HepG2 (cell line): ENCODE results near the gene THOC5. TPM values are rescaled to one million over a fixed set of nuclear protein-coding genes. Genes with fewer than 3 reads are reported as not detected.

ENCODE experiments used
- ATAC-seq: fragments of 200-7000 bp; cut with Tn5 transposase; 3 replicates; pipeline ENCODE4 v1.9.1; 2020; ENCODE audit warnings: mild to moderate bottlenecking, moderate library complexity
- BruUV-seq: library from RNA; stranded (reverse); fragments of 400-500 nt; replicated peaks from 2 replicates; lab custom pipeline; 2021; lab: Mats Ljungman, UMichigan
- CTCF ChIA-PET: fragments of 300-600 bp; formaldehyde crosslinking; extraction: SDS; loops from one replicate; lab custom pipeline; 2021; ENCODE audit warnings: low total read pairs, inconsistent platforms, low intra/inter-chr PET ratio; lab: Yijun Ruan, JAX
- POLR2A ChIA-PET: fragments of 350-600 bp; sonication (Branson Sonifier 250); formaldehyde crosslinking; loops from one replicate; lab custom pipeline; 2020; ENCODE audit warnings: antibody characterized with exemption, inconsistent platforms; lab: Yijun Ruan, JAX
- DNase-seq: peaks from one replicate; pipeline ENCODE4 v3.0.0-alpha.2; 2015; ENCODE audit warnings: low spot score
- FAIRE-seq: peaks from 3 replicates; lab custom pipeline; 2011; peaks lifted over from hg19 to GRCh38; lab: Jason Lieb, UNC
- H2AFZ ChIP-seq: one replicate; pipeline ENCODE4 v1.6.1; 2011; ENCODE audit warnings: low read length, inconsistent platforms
- H3K27ac ChIP-seq: fragments of 300-600 bp; 3 replicates; pipeline ENCODE4 v1.8.0; 2011; ENCODE audit warnings: mixed run types, mild to moderate bottlenecking, mixed read lengths, low read length, inconsistent platforms; ENCODE audit not compliant: insufficient read depth; ENCODE audit errors: extremely low read length
- H3K27me3 ChIP-seq, 2 experiments: fragments of 200-600 bp in 1 of 2; 2 replicates in 1 of 2; 3 replicates in 1 of 2; pipeline versions ENCODE4 v1.6.0 to v1.8.0; 2011; ENCODE audit warnings: low read length in 2 of 2, mild to moderate bottlenecking in 2 of 2, moderate library complexity in 2 of 2, inconsistent platforms in 1 of 2; ENCODE audit not compliant: insufficient read depth in 2 of 2, control insufficient read depth in 1 of 2
- H3K36me3 ChIP-seq, 2 experiments: fragments of 200-600 bp in 1 of 2; replicated peaks in 1 of 2; 2 replicates in 1 of 2; 3 replicates in 1 of 2; pipeline versions ENCODE4 v1.5.1 to v1.8.0; 2011; ENCODE audit warnings: low read length in 2 of 2, inconsistent platforms in 1 of 2; ENCODE audit not compliant: insufficient read depth in 2 of 2, control insufficient read depth in 1 of 2
- H3K4me1 ChIP-seq: 2 replicates; pipeline ENCODE4 v1.5.1; 2012; ENCODE audit warnings: low read length, inconsistent platforms; ENCODE audit not compliant: insufficient read depth
- H3K4me2 ChIP-seq: 2 replicates; pipeline ENCODE4 v1.6.0; 2011; ENCODE audit warnings: low read depth, low read length, inconsistent platforms
- H3K4me3 ChIP-seq, 3 experiments: fragments of 200-600 bp in 1 of 3; sonication (generic), shearing (Covaris generic) in 1 of 3; replicated peaks in 1 of 3; 2 replicates each; pipeline ENCODE4 v1.5.1; 2011 to 2016; ENCODE audit warnings: low read length in 3 of 3, inconsistent platforms in 2 of 3, low read depth in 2 of 3, mild to moderate bottlenecking in 2 of 3, control low read depth in 1 of 3, mixed read lengths in 1 of 3; ENCODE audit not compliant: insufficient read depth in 1 of 3
- H3K79me2 ChIP-seq: one replicate; pipeline ENCODE4 v1.6.1; 2011; ENCODE audit warnings: low read length, inconsistent platforms; ENCODE audit not compliant: insufficient read depth
- H3K9ac ChIP-seq: 2 replicates; pipeline ENCODE4 v1.6.0; 2011; ENCODE audit warnings: mild to moderate bottlenecking, low read depth, low read length, inconsistent platforms; ENCODE audit not compliant: insufficient read depth
- H3K9me3 ChIP-seq: 2 replicates; pipeline ENCODE4 v1.5.1; 2012; ENCODE audit warnings: mild to moderate bottlenecking, low read length
- H4K20me1 ChIP-seq: 2 replicates; pipeline ENCODE4 v1.6.0; 2011; ENCODE audit warnings: inconsistent platforms, mild to moderate bottlenecking, low read length, moderate library complexity; ENCODE audit not compliant: insufficient read depth
- AGO1 ChIP-seq: fragments of 200-400 bp; formaldehyde crosslinking; IDR thresholded peaks from 2 replicates; pipeline ENCODE4 v1.6.1; 2017; ENCODE audit warnings: mild to moderate bottlenecking, low read depth, low read length, moderate library complexity; ENCODE audit not compliant: poor library complexity, severe bottlenecking
- BATF2 ChIP-seq: sonication (generic); formaldehyde crosslinking; IDR thresholded peaks from 2 replicates; pipeline ENCODE4 v1.8.0; 2022; ENCODE audit warnings: mild to moderate bottlenecking, missing genetic modification reagents, moderate library complexity
- GATA4 ChIP-seq: sonication (generic); IDR thresholded peaks from 2 replicates; pipeline ENCODE4 v1.6.1; 2016; ENCODE audit warnings: antibody characterized with exemption, low read depth, borderline replicate concordance
- KMT2B ChIP-seq: IDR thresholded peaks from 2 replicates; pipeline ENCODE4 v1.6.1; 2016; ENCODE audit warnings: missing genetic modification reagents, missing compliant biosample characterization
- MTA3 ChIP-seq: sonication (generic); formaldehyde crosslinking; IDR thresholded peaks from 2 replicates; pipeline ENCODE4 v1.4.0; 2020; ENCODE audit warnings: missing genetic modification reagents
- MXD1 ChIP-seq: sonication (generic); formaldehyde crosslinking; IDR thresholded peaks from 2 replicates; pipeline ENCODE4 v1.4.0; 2020; ENCODE audit warnings: mild to moderate bottlenecking, missing genetic modification reagents
- PBX3 ChIP-seq: sonication (generic); formaldehyde crosslinking; IDR thresholded peaks from 2 replicates; pipeline ENCODE4 v1.8.1; 2023; ENCODE audit warnings: missing genetic modification reagents, inconsistent platforms, borderline replicate concordance
- ZFP36L2 ChIP-seq: sonication (generic); formaldehyde crosslinking; IDR thresholded peaks from 2 replicates; pipeline ENCODE4 v1.4.0; 2020; ENCODE audit warnings: missing genetic modification reagents
- ZFP41 ChIP-seq: sonication (generic); formaldehyde crosslinking; IDR thresholded peaks from 2 replicates; pipeline ENCODE4 v1.4.0; 2020; ENCODE audit warnings: mild to moderate bottlenecking, missing genetic modification reagents, borderline replicate concordance
- ZMYM2 ChIP-seq: sonication (generic); formaldehyde crosslinking; IDR thresholded peaks from 2 replicates; pipeline ENCODE4 v1.8.0; 2022; ENCODE audit warnings: mild to moderate bottlenecking, missing genetic modification reagents
- ZNF574 ChIP-seq: sonication (generic); formaldehyde crosslinking; IDR thresholded peaks from 2 replicates; pipeline ENCODE4 v1.4.0; 2020; ENCODE audit warnings: missing genetic modification reagents
- ZNF777 ChIP-seq: sonication (generic); formaldehyde crosslinking; IDR thresholded peaks from 2 replicates; pipeline ENCODE4 v1.4.0; 2020; ENCODE audit warnings: missing genetic modification reagents
- ZNF816 ChIP-seq: sonication (generic); formaldehyde crosslinking; IDR thresholded peaks from 2 replicates; pipeline ENCODE4 v1.8.0; 2022; ENCODE audit warnings: missing genetic modification reagents, mild to moderate bottlenecking, borderline replicate concordance
- in situ Hi-C: cut with HindIII; loops from 2 replicates; pipeline ENCODE4 v1.10.0; 2017; ENCODE audit warnings: low pct_unique_long_range_greater_than_20kb; ENCODE audit not compliant: extremely low pct_ligation_motif_present
- intact Hi-C: fragments of 100-400 bp; cut with micrococcal nuclease; formaldehyde crosslinking; loops from one replicate; pipeline ENCODE4 v1.10.0; 2022; ENCODE audit not compliant: unreplicated experiment
- polyA plus RNA-seq, 8 experiments: library from polyadenylated mRNA; depleted of rRNA in 3 of 8; stranded (reverse) in 7 of 8; unstranded in 1 of 8; fragments of >200 nt; fragmentation: Illumina TruSeq in 4 of 8; extraction: Trizol in 4 of 8; gene quantifications; 2 replicates each; pipeline versions ENCODE4 v1.2.1 to v1.2.3, GENCODE V29; 2011 to 2016; ENCODE audit warnings: low read depth in 4 of 8, missing spikeins in 1 of 8, mixed read lengths in 1 of 8; ENCODE audit not compliant: insufficient read depth in 1 of 8
- total RNA-seq, 5 experiments: library from RNA; depleted of rRNA; stranded (reverse); fragments of >200 nt; fragmentation: Illumina TruSeq; extraction: Trizol; gene quantifications; 2 replicates each; pipeline ENCODE4 v1.2.3, GENCODE V29; 2016; ENCODE audit warnings: low read depth in 1 of 5
- TF ChIP-seq, protein P1 (sequence below): sonication (generic); formaldehyde crosslinking; IDR thresholded peaks from 2 replicates; pipeline ENCODE4 v1.9.0; 2021; ENCODE audit warnings: missing genetic modification reagents, mild to moderate bottlenecking, borderline replicate concordance

THOC5 gene
- total and polyA plus RNA-seq, 2 of the 13 experiments (the other 11 are each of a cell fraction or from before 2014, with no cell fraction given), result 45.8 to 46.7 TPM

GRCh38 chr22:29509298-29509697 lies 44.3 kb downstream of the THOC5 start:
- intact Hi-C loops (loop anchor here (1.0 to 5.0 kb wide), 2 partner anchors 27 to 248 kb away; no protein-coding TSS in a partner anchor), in situ Hi-C loops (no loop called here)
- Histone ChIP-seq H3K27ac (no peak overlapping the region), H3K36me3 (peaks cover 22 to 64% of the 10 kb centered on the region in 2 experiments), H3K9ac (no peak overlapping the region), H3K4me3 (no peak overlapping the region), H3K4me1 (no peaks in the 10 kb centered on the region), H4K20me1 (no peaks in the 10 kb centered on the region), H2AFZ (no peak overlapping the region), H3K4me2 (no peak overlapping the region), H3K27me3 (no peaks in the 10 kb centered on the region), H3K79me2 (no peaks in the 10 kb centered on the region), H3K9me3 (no peaks in the 10 kb centered on the region)
- DNase-seq (no peak), FAIRE-seq (no peak), ATAC-seq (no peak)
- CTCF ChIA-PET, result no interaction called here
- no TSS peak for BruUV-seq
- POLR2A ChIA-PET, result no interaction called here
- no peak for TF ChIP-seq ZNF574 (CRISPR knock-in tag)
- no peak for TF ChIP-seq MXD1 (CRISPR knock-in tag)
- no peak for TF ChIP-seq AGO1
- no peak for TF ChIP-seq ZFP36L2
- no peak for TF ChIP-seq ZFP41
- TF ChIP-seq ZNF777, result no peak
- no peak for TF ChIP-seq PBX3
- TF ChIP-seq, protein P1, sequence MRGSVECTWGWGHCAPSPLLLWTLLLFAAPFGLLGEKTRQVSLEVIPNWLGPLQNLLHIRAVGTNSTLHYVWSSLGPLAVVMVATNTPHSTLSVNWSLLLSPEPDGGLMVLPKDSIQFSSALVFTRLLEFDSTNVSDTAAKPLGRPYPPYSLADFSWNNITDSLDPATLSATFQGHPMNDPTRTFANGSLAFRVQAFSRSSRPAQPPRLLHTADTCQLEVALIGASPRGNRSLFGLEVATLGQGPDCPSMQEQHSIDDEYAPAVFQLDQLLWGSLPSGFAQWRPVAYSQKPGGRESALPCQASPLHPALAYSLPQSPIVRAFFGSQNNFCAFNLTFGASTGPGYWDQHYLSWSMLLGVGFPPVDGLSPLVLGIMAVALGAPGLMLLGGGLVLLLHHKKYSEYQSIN (CRISPR knock-in tag), result no peak
- TF ChIP-seq BATF2 (CRISPR knock-in tag), result no peak
- no peak for TF ChIP-seq ZNF816
- TF ChIP-seq KMT2B (CRISPR knock-in tag), result no peak
- no peak for TF ChIP-seq MTA3 (CRISPR knock-in tag)
- no peak for TF ChIP-seq ZMYM2 (CRISPR knock-in tag)
- TF ChIP-seq GATA4, result no peak
